CD4-positive, alpha-beta T cell treated with Interleukin-1 beta for 1 hour (primary cell): ENCODE data around the gene TXNRD2.
"Not testable (repeated sequence)": the region's sequence is repeated elsewhere in the genome, so short reads cannot be mapped to it uniquely, and the experiment has no call there.

Source experiments
- DNase-seq, 2 donors: peaks; one replicate each; pipeline ENCODE4 v3.0.0-alpha.2; 2020 to 2022

The TXNRD2 gene

GRCh38 chr22:19885841-19886592 lies 55.6 kb downstream of the TXNRD2 start:
- no peak for DNase-seq

- no peak for DNase-seq
These were observed 56.5 kb downstream of the TXNRD2 start for GRCh38 chr22:19884954-19885751.

DNA sequence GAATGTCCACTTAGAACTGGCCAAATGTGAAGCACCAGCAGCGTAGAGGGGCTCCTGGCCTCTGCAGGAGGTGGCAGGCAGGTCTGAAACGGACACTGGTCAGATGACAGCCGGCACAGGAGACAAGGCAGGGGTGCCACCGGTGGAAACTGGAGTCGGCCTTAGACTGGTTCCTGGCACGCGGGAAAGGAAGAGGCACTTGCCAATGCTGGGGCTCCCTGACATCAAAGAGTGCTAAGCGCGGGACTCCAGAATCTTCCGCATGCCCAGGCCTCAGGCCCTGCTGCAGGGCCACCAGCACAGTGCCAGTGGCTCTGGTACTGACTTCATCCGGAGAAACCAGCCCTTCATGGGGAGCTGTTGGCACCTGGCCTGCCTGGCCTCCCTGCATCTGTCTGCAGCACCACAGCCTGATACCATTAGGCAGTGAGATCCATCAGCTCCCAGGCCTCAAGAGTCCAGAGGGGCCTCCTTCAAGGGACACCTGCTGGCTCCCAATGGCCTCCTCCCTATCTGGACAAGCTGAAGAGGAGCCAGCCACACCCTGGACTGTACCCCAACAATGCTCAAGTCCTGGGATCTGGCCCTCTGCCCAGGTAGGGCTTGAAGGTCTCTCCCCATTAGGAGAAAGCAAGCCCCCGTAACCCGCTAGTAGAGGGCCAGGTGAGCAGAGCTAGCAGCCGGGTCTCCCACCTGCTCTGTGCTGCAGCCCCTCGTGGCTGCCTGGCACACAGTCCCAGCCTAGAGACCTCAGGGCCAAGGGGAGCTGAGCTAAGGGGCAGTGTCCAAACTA lies 57.3 kb downstream of the TXNRD2 start:
- DNase-seq: no peak

DNA sequence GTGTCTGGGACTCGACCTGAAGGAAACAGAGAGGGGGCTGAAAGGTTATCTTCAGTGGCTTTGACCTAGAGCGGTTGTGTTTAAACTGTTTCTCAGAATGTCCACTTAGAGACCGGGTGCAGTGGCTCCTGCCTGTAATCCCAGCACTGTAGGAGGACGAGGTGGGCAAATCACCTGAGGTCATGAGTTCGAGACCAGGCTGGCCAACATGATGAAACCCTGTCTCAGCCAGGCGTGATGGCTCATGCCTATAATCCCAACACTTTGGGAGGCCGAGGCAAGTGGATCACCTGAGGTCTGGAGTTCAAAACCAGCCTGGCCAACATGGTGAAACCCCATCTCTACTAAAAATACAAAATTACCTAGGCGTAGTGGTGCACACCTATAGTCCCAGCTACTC lies 58.2 kb downstream of the TXNRD2 start:
- not testable (repeated sequence) for DNase-seq

DNA sequence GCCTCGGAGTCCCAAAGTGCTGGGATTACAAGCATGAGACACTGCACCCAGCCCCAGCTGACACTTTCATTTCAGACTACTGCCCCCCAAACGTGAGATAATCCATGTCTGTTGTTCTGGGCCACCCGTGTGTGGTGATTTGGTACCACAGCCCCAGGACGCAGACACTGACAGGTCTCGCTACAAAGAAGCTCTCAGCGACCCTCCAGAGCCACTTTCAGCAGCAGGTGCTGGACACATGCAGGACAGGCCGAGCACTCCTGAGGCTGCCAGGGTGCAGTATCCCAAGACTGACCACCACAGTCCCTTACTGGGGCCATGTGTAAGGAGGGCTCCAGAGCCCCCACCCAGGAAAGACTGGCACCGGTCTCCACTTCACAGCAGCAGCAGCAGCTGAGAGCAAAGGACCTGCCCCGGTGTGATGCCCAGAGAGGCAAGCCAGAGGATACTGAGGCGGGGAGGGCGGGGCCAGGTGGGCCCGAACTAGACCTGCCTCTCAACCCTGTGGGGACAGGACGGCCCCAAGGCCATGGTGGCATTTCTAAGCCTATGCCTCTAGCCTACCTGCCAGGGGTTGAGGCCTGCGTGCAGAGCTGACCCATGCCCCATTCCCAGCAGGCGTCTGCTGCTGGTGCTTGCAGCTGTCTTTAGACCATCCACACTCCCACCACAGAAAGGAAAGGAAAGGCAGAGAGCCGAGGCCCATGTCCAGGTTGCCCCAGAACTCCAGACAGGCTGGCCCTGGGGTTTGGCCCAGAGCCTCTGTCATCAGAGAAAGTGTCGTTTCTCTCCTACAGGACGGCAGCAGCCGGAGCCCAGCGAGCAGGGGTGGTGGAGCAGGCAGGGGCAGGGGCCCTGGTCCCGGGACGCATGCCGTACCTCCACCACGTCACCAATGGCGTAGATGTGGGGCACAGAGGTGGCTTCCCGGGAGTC lies 58.9 kb downstream of the TXNRD2 start:
- DNase-seq: no peak

DNA sequence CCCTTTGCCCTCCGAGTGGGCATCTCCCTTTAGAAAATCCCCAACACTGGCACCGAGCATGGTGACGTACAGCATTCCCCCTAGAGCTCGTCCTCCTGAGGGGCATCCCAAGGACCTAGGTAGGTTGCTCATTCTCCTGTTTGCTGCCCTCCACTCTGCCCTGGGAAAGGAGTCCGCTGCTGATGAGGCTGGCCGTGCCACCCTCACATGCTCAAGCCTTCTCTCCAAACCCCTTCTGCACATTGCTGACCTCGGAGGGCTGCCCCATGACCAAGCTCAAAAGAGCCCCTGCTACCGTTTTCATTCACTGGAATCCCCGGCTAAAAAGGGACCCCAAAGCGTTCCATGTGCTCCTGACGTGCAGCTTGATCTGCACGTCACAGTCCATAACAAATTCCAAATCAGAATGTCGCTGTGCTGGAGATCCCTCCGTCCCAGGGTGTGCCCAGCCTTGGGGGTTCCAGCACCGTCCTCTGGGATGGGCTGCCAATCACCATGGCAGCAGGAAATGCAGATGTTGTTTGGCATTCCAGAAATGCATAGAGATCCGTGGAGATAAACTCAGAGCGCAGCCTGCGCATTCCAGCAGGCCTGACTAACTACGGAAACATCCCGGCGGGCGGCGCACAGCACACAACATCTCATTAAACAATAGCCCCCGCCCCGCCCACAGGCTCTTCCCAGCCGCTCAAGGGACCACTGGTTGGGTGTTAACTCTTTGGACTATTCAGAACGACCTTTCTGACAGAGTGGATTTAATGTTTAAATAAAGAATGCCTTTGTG lies 60.6 kb downstream of the TXNRD2 start:
- DNase-seq: no peak

GRCh38 chr22:19879992-19880785 lies 61.4 kb downstream of the TXNRD2 start:
- no peak for DNase-seq

- no peak for DNase-seq
These were observed 62.0 kb downstream of the TXNRD2 start for GRCh38 chr22:19879643-19879991.

GRCh38 chr22:19879246-19879570 lies 62.4 kb downstream of the TXNRD2 start:
- DNase-seq: no peak

- no peak for DNase-seq
These were observed 63.0 kb downstream of the TXNRD2 start for GRCh38 chr22:19878461-19879245.

- no peak for DNase-seq
These were observed 63.8 kb downstream of the TXNRD2 start for GRCh38 chr22:19877626-19878339.

DNA sequence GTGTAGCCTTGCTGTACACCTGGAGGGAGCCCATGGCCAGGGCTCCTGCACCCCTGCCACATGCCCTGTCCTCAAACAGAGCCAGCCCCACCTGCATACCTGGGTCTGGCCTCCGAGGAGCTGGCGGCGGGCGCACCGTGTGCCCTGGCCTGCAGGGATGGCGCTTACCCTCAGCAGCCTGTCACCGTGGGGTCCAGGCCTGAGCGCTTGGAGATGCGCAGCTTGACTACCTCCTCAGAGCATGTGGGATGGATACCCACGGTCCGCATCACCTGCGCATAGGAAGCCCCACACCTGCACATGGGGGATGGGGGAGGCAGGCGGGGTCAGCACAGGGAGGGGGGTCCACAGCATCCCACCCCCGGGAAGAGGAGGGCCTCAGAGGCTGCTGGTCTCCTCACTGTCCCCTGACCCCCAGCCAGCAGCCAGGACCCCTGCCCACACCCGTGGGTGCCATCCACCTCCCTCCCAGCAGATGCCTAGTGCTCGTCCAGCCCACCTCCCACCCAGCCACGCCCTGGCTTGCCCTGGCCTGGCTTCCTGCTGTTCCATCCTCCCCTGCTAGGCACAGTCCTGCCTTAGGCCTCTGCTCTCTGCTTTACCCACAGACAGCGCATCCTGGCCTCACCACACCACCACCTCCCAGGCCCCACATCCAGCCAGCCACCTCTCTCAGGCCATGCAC lies 64.5 kb downstream of the TXNRD2 start:
- no peak for DNase-seq

DNA sequence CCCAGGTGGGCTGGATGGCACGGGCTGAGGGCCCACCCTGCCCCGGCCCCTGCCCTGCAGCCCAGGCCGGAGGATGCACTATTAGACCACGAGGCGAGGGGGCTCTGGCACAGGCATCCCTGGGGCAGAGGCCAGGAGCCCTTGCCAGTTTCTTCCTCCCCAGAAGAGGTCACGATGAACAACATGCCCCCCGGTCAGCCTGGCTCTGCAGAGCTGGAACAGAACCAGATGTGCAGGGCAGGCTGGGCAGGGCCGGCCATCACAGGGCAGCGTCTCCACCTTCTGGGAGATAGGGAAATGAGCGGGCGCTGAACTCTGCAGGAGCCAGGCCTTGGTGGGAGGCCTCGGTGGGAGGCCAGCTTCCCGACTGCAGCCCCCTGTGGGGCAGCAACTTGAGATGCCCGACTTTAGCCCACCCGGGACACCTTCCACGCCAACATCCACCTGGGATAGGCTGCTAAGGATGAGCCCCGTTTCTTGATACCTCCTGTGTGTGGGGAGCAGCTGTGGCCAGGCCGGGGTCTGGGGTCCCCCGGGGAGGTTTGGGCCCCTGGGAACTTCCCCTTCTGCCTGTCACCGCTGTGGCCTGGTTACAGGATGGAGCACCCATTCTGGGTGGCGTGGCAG lies 65.2 kb downstream of the TXNRD2 start:
- no peak for DNase-seq

DNA sequence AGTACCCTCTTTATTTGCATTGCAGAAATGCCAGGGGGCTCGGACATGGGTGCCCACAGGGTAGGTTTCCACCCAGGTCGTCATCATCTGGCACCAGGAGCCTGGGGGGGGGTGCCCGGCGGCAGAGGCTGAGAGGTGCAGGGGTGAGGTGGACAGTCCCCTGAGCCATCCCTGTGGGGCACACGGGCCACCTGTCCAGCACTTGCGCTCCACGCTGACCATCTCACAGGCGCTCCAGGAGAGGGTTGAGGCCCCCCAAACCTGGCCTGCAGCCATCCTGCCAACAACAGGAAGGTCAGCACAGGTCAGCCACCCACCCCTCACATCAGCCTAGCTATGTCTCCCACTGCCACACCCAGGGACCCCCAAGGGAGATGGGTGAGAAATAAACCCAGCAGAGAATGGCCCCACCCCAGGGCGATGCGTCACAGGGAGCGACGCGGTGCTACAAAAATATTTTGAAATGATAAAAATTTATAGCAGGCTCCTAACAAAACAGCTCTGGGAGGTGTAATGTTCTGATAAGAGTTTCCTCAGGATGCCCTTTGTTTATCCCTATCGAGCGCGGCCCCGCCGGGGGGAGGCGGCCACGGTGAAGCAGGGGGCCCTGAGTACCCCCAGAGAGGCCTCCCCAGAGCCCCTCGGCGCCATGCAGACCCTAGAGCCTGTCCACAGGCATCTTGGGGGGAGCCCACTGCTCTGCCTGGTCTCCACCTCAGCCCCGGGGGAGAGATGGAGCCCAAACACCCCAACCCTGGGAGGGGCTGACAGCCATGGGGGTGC lies 65.9 kb downstream of the TXNRD2 start:
- DNase-seq: no peak

DNA sequence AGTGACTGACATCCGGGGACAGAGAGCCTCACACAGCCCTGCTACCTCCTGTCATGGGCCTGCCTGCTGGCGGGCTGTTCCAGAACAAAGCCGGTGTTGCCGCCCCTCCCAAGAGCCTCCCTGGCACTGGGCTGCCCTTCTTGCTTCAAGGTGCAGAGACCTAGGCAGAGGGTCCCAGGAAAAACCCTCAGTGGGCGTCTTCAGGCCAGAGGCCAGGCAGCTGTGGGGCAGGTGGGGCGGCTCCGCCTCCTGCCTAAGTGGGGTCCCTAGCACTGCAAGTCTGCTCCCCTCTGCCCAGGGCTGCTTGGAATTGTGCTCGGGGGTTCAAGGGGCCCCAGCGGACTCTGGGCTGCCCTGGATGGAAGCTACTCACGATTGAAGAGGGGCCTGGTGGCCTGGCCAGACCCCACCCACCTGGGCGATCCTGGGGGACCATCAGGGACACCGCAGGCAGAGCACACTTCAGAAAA lies 66.5 kb downstream of the TXNRD2 start:
- DNase-seq: no peak

DNA sequence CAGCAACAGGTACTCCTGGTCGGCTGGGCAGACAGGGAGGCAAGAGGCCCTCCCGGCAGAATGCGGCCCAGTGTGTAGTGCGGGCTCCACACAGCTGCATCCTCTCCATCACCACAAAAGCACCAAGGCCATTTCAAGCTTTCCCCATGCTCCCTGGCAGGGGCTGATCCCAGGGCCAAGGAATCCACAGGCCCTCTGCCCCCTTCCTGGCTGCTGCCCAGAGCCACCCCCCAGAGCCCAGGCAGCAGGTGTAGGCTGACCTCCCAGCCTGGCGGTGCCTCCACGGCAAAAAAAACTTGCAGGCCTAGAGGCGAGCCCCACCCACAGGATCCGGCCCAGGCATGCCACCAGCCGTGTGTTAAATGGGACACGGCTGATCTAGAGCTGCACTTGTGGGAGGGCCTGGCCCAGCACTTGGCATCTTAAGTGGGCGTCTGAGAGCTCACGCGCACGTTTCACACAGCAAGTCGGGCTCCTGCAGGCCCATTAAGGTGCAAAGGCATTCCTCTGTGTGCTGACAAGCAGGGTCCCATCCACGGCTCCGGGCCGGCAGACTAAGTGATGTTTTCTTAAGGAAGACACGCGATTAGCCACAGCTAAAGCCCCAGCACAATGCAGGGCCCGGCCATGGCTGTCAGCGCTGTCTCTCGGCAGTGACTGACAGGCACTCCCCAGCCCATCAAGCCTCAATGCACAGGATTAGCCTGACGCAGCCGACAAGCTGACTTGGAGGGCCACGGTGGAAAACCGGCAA lies 67.1 kb downstream of the TXNRD2 start:
- peak in 1 of 2 donors; percentile 20 for DNase-seq

DNA sequence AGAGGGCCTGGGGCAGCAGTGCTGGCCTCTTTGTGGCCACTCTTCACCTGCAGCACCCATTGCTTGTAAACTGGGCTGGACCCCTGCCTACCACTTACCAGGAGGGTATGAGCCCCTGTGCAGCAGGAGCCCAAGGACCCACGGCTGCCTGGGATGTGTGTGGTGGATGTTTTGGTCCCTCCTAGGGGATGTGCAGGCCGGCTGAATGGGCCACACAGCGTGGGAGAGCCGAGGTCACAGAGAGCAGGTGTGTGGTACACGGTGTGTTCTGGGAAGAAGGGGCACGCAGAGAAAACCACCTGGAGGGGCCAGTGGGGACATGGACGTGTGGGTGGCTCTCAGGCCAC lies 67.7 kb downstream of the TXNRD2 start:
- DNase-seq: no peak
